ENCODE results near the gene LMOD1.

GRCh38 chr1:201917362-201918033 is 28.9 kb downstream of the LMOD1 start:
- TF ChIP-seq CTCF (IDR thresholded peaks at IDR 0.05; ENCODE audit: low read depth, low read length): no peak
- TF ChIP-seq EZH2phosphoT487 (IDR thresholded peaks at IDR 0.05; ENCODE audit: low read depth): no peak
